HG03520 (cell line): ENCODE results near the gene MYH7.
"Not testable (repeated sequence)": the region's sequence is repeated elsewhere in the genome, so short reads cannot be mapped to it uniquely, and the experiment has no call there.

Source experiments
- ATAC-seq: cut with Tn5 transposase; IDR thresholded peaks from one replicate; pipeline ENCODE4 v1.9.1; 2021; ENCODE audit warnings: mild to moderate bottlenecking, moderate library complexity; ENCODE audit not compliant: unreplicated experiment

MYH7 gene

DNA sequence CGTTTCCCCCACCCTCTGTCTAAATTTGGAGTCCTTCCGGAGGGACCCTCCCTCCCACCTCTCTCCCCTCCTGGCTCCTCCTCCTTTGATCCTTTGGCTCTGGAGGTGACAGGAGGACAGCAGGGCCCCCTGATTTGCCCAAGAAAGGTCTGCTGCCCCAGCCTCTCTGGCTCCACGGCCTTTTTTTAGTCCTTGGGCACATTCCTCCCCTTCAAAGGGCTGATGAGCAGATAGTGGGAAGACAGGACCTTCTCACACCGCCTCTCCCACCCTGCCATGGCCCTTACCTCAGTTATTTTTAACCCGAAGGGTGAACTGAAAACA lies 27.2 kb downstream of the MYH7 start:
- no peak for ATAC-seq

DNA sequence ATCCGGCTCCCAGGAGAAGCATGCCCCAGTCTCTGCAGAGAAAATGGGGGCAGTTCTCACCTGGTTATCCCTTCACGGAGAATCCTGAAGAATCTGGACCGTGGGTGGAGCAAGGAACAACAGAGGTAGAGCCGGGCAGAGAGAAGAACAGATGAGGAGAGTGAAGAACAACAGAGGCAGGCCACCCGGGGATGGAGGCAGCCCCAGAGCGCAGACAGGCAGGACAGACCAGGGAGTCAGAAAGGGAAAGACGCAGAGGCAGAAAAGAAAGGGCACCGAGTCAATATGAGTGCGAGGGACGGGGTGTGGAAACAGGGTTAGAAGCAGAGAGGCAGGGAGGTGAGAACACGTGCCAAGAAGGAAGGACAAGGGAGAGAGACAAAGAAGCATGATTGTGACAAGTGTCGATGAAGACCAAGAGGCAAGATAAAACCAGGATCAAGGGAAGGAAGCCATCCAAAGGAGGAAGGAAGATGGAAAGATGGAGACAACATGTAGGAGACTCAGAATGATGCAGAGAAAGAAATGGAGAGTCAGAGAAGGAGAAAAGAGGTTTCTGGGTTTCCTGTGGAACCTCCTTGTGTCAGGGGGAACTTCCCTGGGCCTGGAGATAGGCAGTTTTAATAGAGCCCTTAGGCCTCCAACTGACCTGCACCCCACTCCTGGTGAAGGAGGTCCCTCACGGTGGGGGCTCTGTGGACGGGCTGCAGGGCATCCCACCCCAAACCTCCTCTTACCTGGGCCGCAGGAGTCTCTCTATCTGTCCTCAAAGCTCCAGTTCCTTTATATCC lies 27.7 kb downstream of the MYH7 start, which contains the start of gene MYH6:
Gene MYH6, minus strand, starts transcription at position 758 of the 791 bp plus-strand sequence. CDS start 1,050 bp downstream, outside the sequence.
- ATAC-seq, result no peak

DNA sequence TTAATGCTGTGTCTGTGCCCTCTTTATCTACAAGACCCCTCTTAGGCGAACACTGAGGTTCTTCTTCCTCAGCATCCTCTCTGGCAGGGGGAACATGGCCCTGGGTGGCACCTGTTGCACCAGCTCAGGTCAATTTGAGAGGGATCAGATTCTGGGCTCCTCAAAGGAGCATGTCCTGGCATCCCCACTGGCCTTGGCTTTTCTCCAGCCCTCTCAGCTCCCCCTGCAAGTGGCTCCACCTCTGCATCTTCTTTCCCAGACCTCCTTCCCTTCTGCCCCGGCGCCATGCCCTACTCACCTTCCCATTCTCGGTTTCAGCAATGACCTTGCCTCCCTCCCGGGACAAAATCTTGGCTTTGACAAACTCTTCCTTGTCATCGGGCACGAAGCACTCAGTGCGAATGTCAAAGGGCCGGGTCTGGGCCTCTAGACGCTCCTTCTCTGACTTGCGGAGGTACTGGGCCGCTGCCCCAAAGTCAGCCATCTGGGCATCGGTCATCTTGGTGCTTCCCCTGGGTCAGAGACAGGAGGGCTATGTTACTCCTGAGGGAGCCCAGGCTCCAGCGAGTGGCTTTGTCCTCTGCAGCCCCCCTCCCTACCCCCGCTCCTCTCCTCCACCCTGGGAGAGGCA lies 28.6 kb downstream of the MYH7 start:
- ATAC-seq, result no peak

DNA sequence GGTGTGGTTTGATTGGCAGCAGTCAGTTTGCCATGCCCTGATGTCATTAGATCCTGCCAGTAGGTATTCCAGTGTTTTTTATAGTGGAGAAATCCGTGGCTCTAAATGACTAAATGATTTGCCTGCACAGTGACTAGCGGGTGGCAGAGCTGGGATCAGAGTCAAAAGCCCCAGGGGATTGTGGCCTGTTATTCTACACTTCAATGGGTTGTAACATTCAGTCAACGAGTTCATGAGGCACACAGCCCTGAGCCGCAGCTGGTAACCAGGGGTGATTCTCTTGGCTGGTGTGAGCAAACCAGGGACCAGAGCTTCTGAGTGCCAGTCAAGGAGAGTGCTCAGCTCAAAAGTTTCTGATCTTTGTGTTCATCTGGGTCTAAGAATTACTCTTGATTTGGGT lies 29.2 kb downstream of the MYH7 start:
- no peak for ATAC-seq

DNA sequence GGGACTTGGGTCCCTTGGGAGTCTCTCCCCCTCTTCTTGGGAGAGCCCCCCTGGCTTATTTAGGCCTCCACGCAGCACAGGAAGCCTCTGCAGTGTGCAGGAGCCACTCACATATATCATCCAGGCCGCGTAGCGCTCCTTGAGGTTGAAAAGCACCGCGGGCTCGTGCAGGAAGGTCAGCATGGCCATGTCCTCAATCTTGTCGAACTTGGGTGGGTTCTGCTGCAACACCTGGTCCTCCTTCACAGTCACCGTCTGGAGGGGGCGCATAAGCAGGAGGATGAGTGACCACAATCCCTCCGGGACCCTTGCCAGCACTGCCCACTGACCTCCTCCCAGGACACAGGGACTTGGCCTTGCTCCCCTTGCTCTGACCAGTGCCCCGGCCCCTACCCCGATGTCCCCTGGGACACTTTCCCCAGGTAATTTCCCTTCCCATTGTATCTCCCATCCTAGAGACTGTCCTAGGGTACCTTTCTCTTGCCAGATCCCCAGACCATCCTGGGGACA lies 29.9 kb downstream of the MYH7 start:
- ATAC-seq, result no peak

DNA sequence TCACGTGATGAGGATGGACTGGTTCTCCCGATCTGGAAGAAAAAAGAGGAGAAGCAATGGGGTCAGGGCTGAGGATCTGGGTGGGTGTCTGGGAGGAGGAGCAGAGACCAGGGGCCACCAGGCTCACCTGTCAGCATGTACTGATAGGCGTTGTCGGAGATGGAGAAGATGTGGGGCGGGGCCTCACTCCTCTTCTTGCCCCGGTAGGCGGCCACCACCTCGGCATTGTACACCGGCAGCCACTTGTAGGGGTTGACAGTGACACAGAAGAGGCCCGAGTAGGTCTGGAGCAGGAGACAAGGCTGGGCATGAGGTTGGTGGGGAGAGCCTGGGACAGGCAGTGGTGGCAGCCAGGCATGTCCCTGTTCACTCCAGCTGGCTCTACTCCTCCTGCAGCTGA lies 30.4 kb downstream of the MYH7 start:
- ATAC-seq, result no peak

DNA sequence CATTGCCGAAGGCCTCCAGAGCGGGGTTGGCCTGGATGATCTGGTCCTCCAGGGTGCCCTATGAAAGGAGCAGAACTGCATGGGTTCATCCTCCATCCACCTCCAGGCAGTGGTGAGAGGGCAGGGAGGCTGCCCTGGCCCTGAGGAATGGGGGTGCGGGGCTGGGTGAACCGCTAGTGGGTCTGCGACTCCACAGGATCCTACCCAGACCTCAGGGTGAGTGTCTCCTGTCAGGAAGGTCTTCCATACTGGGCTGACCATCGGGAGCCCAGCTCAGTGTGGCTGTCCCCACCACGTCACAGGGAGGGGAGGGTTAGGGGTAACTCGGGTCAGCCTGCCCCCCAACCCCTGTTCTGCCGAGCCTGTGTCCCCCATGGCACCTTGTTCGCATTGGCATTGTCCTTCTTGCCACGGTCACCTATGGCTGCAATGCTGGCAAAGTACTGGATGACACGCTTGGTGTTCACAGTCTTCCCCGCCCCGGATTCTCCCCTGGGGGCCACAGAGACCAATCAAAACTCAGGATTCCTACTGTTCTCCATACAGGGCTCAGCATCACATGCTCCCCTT lies 31.0 kb downstream of the MYH7 start:
- ATAC-seq, result no peak

DNA sequence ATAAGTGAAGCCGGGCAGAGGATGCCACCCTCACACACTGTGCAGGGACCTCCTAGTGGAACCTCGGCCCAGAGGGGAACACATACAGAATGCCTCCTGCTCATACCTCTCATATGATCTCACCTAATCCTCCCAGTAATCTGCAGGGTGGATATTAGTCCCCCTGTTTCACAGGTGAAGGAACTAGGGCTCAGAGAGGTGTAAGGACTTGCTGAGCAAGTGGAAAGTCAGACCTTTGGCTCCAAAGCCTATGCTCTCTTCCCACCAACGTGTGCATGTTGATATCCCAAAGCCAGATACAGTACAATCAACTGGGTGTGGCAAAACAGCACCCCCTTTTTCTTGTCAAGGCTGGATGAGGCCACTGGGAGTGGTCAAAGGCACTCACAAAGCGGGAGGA lies 31.6 kb downstream of the MYH7 start:
- ATAC-seq, result no peak

DNA sequence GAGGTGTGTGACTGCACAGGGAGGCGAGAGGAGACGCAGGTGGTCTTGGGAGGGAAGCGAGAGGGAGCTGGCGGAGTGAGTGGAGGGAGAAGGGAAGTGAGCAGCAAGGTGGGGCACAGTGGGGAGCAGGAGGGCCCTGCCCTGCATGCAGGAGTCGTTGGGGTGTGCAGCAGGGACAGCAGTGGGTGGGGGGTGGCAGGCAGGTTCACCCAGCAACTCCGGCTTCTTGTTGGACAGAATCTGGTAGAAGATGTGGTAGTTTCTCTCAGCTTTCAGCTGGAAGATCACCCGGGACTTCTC lies 32.4 kb downstream of the MYH7 start:
- ATAC-seq, result no peak

DNA sequence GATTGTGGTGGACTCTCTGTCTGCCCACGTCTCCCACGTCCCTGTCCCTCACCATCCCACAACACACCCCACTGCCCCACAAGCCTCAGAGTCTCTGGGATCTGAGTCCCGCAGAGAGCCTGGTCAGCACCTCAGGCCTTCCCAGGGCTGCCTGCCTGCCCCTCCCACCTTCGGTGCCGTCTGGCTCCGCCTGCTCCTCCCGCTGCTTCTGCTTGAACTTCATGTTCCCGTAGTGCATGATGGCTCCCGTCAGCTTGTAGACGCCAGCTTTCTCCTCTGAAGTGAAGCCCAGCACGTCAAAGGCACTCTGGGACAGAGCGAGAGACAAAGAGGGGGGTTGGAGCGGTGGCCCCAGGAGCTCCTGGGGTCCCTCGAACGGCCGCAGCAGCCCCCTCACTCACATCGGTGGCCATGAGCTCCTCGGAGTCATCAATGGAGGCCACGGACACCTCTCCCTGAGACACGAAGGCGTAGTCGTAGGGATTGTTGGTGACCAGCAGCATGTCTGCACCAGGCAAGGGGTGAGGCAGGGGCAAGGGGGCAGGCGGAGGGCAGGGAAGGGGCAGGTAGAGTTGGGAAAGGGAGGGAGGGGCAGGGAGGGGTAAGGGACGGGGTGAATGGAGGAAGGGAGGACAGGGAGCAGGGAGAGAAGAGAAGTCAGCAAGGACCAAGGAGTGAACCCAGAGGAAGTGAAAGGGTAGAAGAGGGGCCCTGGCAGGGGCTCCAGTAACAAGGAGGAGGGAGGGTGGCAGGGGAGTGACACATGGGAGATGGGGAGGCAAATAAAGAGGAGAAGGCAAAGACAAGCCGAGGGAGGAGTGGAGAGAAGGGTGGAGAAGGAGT lies 32.9 kb downstream of the MYH7 start:
- ATAC-seq, result no peak

DNA sequence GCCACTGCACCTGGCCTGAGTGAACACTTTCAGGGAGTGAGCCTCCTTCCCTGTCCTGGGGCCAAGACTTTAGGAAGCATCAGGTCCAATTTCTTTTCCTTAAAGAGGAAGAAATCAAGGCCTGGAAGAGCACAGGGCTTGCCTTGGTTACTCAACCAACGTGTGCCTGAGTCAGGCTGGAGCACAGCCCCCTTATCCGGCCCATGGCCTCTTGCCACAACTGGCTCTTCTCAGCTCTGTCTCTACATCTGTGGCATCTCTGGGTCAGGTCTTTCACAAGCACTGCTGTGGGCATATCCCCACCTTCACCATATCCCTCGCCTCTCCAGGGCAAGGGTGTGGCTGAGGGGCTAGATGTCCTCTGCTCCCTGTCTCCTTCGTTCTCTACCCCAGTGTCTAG lies 34.2 kb downstream of the MYH7 start:
- ATAC-seq, result no peak

DNA sequence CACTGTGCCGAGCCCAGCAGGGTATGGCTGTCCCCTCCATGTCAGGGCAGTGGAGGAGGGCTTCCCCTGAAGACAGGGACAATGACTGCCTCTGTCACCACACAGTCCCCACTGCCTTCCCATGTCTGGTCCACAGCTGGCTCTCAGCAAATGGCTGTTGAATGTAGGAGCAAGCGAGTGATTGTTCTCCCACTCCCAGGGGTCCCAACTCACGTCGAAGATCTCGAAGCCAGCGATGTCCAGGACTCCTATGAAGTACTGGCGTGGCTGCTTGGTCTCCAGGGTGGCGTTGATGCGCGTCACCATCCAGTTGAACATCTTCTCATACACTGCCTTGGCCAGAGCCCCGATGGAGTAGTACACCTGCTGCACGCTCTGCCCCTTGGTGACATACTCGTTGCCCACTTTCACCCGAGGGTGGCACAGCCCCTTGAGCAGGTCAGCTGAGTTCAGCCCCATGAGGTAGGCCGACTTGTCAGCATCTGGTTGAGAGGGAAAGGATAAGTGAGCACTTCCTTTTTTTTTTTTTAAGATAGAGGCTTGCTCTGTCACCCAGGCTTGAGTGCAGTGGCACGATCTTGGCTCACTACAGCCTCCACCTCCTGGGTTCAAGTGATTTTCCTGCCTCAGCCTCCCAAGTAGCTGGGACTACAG lies 34.8 kb downstream of the MYH7 start:
- not testable (repeated sequence) for ATAC-seq

DNA sequence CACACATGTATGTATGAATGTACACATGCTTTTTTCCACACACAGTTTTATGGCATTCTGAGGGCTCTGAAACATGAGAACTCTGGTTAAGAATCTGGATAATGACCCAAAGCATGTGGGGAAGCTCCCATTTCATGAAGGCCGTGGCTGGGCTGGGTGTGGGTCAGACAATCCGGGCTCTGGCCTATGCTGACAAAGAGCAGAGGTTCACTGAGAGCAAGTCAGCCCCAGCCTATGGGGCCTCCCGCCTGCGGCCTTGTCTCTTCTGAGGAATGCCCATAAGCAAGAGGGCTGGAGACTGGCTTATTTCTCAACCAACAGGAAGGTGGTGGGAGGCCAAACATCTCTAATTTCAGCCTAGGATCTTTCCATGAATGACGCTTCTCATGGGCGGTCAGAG lies 35.9 kb downstream of the MYH7 start:
- ATAC-seq, result no peak

DNA sequence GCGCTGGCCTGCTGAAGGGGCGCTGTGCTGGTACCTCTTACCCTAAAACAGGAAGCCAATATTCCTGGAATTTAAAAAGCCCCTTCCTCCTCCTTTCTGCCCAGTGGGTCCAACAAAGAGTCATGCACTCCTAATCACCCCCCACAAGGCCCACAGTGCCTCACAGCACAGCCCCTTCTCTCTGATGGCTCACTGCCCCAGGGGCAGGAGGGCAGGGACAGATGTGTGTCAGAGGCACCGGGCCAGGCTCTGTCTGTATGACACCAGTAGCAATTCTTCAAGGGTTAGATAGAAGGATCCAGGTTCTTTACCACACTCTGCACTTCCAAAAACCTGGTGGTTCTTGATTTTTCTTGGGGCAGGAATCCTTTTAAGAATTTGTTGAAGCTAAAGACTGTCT lies 36.3 kb downstream of the MYH7 start:
- ATAC-seq, result no peak

DNA sequence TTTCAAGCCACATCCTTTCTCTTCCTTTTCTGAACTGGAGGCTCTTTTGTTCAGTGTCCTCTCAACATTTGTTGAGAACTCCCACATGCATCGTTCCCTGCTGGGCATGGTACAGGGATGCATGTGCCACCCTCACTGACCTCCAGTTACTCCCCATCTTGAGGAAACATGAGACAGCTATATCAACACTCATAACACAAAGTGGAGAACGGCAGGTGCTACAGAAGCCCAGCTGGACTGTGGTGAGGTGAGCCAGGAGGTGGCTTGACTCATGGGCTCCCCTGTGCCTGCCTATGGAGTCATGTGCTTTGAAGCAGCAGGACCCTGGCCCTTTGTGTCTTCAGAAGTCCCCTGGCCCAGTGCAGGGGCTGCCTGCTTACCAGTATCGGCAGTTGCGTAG lies 37.1 kb downstream of the MYH7 start:
- no peak for ATAC-seq

DNA sequence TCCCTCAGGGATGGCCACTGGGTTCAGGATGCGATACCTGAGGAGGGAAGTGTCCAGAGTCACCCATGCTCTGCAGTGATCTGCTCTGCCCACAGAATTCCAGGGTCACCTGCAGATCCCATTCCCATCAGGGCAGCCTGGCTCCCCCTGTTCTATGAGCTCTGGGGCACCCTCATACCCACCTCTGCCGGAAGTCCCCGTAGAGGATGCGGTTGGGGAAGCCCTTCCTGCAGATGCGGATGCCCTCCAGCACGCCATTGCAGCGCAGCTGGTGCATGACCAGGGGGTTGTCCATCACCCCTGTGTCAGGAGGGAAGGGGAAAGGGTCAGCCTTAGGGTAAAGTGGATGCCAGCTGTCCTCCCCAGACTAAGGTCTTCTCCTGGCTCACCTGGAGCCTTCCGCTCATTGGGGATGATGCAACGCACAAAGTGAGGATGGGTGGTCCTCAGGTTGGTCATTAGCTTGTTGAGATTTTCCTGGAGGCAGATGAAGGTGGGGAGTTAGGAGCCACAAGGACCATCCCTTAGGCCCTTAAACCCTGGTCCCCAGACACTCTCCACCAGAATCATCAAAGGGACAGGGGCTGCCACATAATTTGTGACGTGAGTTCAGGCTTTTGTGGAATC lies 38.6 kb downstream of the MYH7 start:
- ATAC-seq, result no peak

DNA sequence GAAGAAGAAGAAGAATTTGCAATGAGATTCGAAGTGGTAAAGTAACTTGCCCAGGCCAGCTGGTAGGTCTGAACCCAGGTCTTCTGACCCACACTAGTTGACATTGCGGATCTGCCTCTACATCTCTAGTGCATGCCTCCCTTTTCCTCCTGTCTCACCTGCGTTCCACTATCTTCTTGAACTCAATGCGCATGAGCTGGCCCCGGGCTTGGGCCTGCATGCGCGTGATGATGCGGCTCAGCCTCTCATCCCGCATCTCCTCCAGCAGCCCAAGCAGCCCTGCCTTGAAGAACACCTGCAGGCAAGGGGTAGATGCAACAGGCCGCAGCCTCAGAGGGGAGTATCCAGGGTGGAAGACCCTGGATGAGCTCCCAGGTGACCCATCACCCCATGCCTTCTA lies 39.3 kb downstream of the MYH7 start:
- ATAC-seq, result no peak

DNA sequence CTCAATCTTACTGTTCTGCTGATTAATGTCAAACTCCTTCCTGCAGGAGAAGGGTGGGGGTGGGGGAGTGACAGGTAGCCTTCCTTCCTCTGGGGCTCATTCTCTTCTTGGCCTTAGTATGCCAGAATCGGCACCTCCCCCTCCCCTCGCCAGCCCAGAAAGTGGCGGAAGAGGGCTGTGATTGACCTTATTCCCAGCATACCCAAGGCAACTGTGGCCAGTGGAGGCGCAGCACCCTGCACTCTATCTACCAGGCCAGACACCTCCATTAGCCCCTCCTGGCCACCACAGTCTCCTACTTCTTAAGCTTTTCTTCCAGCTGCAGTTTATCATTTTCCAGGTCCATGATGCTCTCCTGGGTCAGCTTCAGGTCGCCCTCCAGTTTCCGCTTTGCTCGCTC lies 42.8 kb downstream of the MYH7 start:
- ATAC-seq, result no peak

DNA sequence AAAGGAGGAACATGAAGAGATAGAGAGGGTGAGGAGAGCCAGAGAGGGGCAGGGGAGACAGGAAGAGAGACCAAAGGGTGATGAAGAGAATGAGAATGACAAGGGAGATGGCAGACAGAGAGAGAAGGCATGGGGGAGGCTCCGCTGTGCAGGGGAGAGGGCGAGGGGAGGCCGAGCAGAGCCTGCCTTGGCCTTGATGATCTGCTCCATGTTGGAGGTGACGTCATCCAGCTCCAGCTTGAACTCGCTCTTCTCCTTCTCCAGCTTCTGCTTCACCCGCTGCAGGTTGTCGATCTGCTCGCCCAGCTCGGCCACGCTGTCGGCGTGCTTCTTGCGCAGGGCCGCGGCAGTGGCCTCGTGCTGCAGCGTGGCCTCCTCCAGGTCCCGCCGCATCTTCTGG lies 45.6 kb downstream of the MYH7 start:
- ATAC-seq, result not testable (repeated sequence)

DNA sequence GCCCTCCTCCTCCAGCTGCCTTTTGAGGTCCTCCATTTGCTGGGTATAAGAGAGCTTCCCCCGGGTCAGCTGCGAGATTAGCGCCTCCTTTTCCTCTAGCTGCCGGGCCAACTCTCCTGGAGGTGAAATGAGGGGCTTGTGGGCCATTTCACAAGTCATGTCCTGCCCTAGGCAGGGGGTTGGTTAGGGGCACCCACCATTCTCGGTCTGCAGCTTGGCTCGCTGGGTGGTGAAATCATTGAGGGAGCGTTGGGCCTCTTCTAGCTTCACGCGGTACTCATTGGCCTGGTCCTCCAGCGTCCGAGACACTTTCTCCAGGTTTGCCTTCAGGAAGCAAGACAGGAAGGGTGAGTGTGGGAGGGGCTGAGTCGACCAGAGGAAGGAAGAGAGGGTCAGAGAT lies 46.1 kb downstream of the MYH7 start:
- no peak for ATAC-seq

DNA sequence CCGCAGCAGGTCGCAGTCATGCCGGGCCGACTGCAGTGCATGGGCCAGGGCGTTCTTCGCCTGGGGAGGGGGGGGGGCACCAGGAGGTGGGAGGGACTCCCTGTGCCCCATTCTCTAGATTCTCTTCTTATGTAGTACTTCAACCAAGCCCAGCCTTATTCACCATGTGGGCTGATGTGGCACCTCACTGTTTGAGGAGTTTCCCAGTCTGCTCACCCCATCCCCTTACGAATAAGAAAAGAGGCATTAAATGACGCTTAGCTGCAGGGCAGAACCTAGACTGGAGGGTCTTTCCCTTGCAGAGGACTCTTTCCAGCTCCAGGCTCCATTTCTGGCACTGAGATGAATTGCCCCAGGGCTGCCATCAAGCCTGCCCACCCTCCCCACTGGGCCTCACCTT lies 46.5 kb downstream of the MYH7 start:
- no peak for ATAC-seq
